GM04504 (cell line): Measurements from ENCODE around the gene RSRC1.
A peak's percentile ranks its signal among the peaks of the same experiment; 100 is the strongest.
"Not testable (repeated sequence)": the region's sequence is repeated elsewhere in the genome, so short reads cannot be mapped to it uniquely, and the experiment has no call there.

ENCODE experiments used
- DNase-seq: peaks from one replicate; pipeline ENCODE4 v3.0.0-alpha.2; 2012; ENCODE audit warnings: low read depth

The RSRC1 gene

GRCh38 chr3:158109804-158110657 lies at the start of gene RSRC1:
Gene RSRC1, plus strand, starts transcription at chr3:158110089. Its CDS starts 12,016 bp downstream, at chr3:158122105.
- DNase-seq: peak; percentile 75

GRCh38 chr3:158065574-158065973 lies 44.3 kb upstream of the RSRC1 start:
- not testable (repeated sequence) for DNase-seq

GRCh38 chr3:158072790-158073189 lies 37.1 kb upstream of the RSRC1 start:
- no peak for DNase-seq

GRCh38 chr3:158074591-158074990 lies 35.3 kb upstream of the RSRC1 start:
- DNase-seq: no peak

GRCh38 chr3:158079599-158079998 lies 30.3 kb upstream of the RSRC1 start:
- DNase-seq: no peak

GRCh38 chr3:158084651-158085050 lies 25.2 kb upstream of the RSRC1 start:
- no peak for DNase-seq

GRCh38 chr3:158085358-158085757 lies 24.5 kb upstream of the RSRC1 start:
- DNase-seq: no peak

GRCh38 chr3:158085931-158086330 lies 24.0 kb upstream of the RSRC1 start:
- no peak for DNase-seq

- no peak for DNase-seq
Observed at GRCh38 chr3:158086361-158086760, 23.5 kb upstream of the RSRC1 start.

- no peak for DNase-seq
Observed at GRCh38 chr3:158086776-158087175, 23.1 kb upstream of the RSRC1 start.

- no peak for DNase-seq
Observed at GRCh38 chr3:158091531-158091930, 18.4 kb upstream of the RSRC1 start.

GRCh38 chr3:158093526-158093925 lies 16.4 kb upstream of the RSRC1 start:
- no peak for DNase-seq

- no peak for DNase-seq
Observed at GRCh38 chr3:158094235-158095110, 15.4 kb upstream of the RSRC1 start.

GRCh38 chr3:158095111-158095813 lies 14.6 kb upstream of the RSRC1 start:
- DNase-seq: no peak

GRCh38 chr3:158095814-158096704 lies 13.8 kb upstream of the RSRC1 start:
- DNase-seq: no peak

GRCh38 chr3:158097081-158097592 lies 12.8 kb upstream of the RSRC1 start:
- no peak for DNase-seq

- DNase-seq: no peak
Observed at GRCh38 chr3:158097593-158098308, 12.1 kb upstream of the RSRC1 start.

GRCh38 chr3:158098309-158098639 lies 11.6 kb upstream of the RSRC1 start:
- no peak for DNase-seq

GRCh38 chr3:158098834-158099424 lies 11.0 kb upstream of the RSRC1 start:
- no peak for DNase-seq

- no peak for DNase-seq
Observed at GRCh38 chr3:158100681-158101080, 9.2 kb upstream of the RSRC1 start.
